Right cardiac atrium (tissue), 5 donors: Measurements from ENCODE around the gene CHRNE. TPM values are rescaled to one million over a fixed set of nuclear protein-coding genes. Genes with fewer than 3 reads are reported as not detected.
"Not testable (repeated sequence)": the region's sequence is repeated elsewhere in the genome, so short reads cannot be mapped to it uniquely, and the experiment has no call there.

Source experiments
- ATAC-seq, 2 donors: fragments of 200-7000 bp; cut with Tn5 transposase; one replicate each; pipeline versions ENCODE4 v1.8.0 to v1.9.1; 2020; ENCODE audit warnings: moderate library complexity in 2 of 2, mild to moderate bottlenecking in 1 of 2
- DNase-seq, 3 donors: peaks; one replicate each; pipeline ENCODE4 v3.0.0-alpha.2; 2020
- H3K27ac ChIP-seq: one replicate; pipeline ENCODE4 v1.5.1; 2013; ENCODE audit warnings: mild to moderate bottlenecking, low read length, control low read depth, moderate library complexity
- H3K27me3 ChIP-seq: one replicate; pipeline ENCODE4 v1.6.1; 2013; ENCODE audit not compliant: control insufficient read depth, insufficient read depth
- H3K4me1 ChIP-seq: one replicate; pipeline ENCODE4 v1.6.1; 2013; ENCODE audit warnings: low read length; ENCODE audit not compliant: control insufficient read depth, insufficient read depth
- H3K4me3 ChIP-seq: one replicate; pipeline ENCODE4 v1.5.1; 2013; ENCODE audit warnings: low read length, control low read depth
- H3K9me3 ChIP-seq: one replicate; pipeline ENCODE4 v1.6.1; 2013; ENCODE audit warnings: low read length; ENCODE audit not compliant: control insufficient read depth
- WGBS: extraction: QIAGEN DNeasy Blood & Tissue Kit; methylation state at CpG from one replicate; pipeline ENCODE4 v1.1.7; 2013; 5-methylcytosine and 5-hydroxymethylcytosine counted together
- intact Hi-C, 4 donors: fragments of 100-400 bp; cut with DNase I; formaldehyde crosslinking; loops; one replicate each; pipeline versions ENCODE4 v1.11.0 to v1.14.0; 2022 to 2023
- polyA plus RNA-seq: library from polyadenylated mRNA; stranded (reverse); fragments of 200-250 nt; gene quantifications from one replicate; pipeline ENCODE4 v1.2.3, GENCODE V29; 2013
- total RNA-seq, 4 donors: library from RNA; stranded (reverse); fragmentation: NEBNext Ultra II Directional; extraction: Animal tissue kit (Norgen Biotek cat#: 25700); gene quantifications; one replicate each; pipeline ENCODE4 v1.2.1, GENCODE V29; 2021
- donor health status: healthy with polysubstance abuse.
- donor health status: DM: no; HTN: yes; CAD: no.
- donor health status: DM: no; HTN: no; CAD: no.
- donor health status: DM: no; HTN: yes; CAD: no; lungs with severe emphysema.
- donor health status: DM: yes; HTN: yes; CAD: no.

The CHRNE gene
- total and polyA plus RNA-seq, 5 donors: 57.6 to 106 (median 66.7) TPM

- Histone ChIP-seq H3K27ac (no peak overlapping the region), H3K4me3 (no peak overlapping the region), H3K9me3 (no peaks in the 10 kb centered on the region), H3K27me3 (no peaks in the 10 kb centered on the region), H3K4me1 (no peaks in the 10 kb centered on the region)
- ATAC-seq (no peak), DNase-seq (no peak)
- intact Hi-C loops: loop anchor here in 2 of 4 donors (10.0 kb wide), 2 partner anchors 50 to 90 kb away; partner anchors contain the start of genes MINK1 (in 1 of the 2) and PSMB6 (in 1 of the 2)
- WGBS: 97% methylated on average over 4 of the region's 4 CpGs
These were observed 18.4 kb downstream of the CHRNE start for GRCh38 chr17:4884489-4884888.

GRCh38 chr17:4881761-4882555 is 20.9 kb downstream of the CHRNE start:
- Histone ChIP-seq H3K27me3 (no peaks in the 10 kb centered on the region), H3K4me3 (no peak overlapping the region), H3K27ac (no peak overlapping the region), H3K9me3 (no peaks in the 10 kb centered on the region), H3K4me1 (no peaks in the 10 kb centered on the region)
- 30% methylated on average over 9 of the region's 9 CpGs for WGBS
- peak; percentile 65 to 81 (median 74) for DNase-seq
- peak; percentile 60 to 72 for ATAC-seq
- intact Hi-C loops: loop anchor here in 2 of 4 donors (10.0 kb wide), 2 partner anchors 47 to 87 kb away; partner anchors contain the start of genes MINK1 (in 1 of the 2) and PSMB6 (in 1 of the 2)

GRCh38 chr17:4880857-4881256 is 22.0 kb downstream of the CHRNE start:
- 81% methylated on average over 15 of the region's 15 CpGs for WGBS
- H3K27ac ChIP-seq: no peak overlapping the region
- ATAC-seq: no peak

GRCh38 chr17:4879601-4880000 is 23.3 kb downstream of the CHRNE start:
- Histone ChIP-seq H3K27me3 (no peaks in the 10 kb centered on the region), H3K9me3 (no peaks in the 10 kb centered on the region), H3K27ac (no peak overlapping the region), H3K4me1 (no peaks in the 10 kb centered on the region), H3K4me3 (no peak overlapping the region)
- intact Hi-C loops: no loop called here
- WGBS: 56% methylated on average over 4 of the region's 4 CpGs
- DNase-seq (no peak), ATAC-seq (no peak)

More at GRCh38 chr17:4880857-4881256, 22.0 kb downstream of the CHRNE start:
- Histone ChIP-seq H3K9me3 (no peaks in the 10 kb centered on the region), H3K4me1 (no peaks in the 10 kb centered on the region), H3K4me3 (no peak overlapping the region), H3K27me3 (no peaks in the 10 kb centered on the region)
- intact Hi-C loops: loop anchor here in 2 of 4 donors (10.0 kb wide), 2 partner anchors 46 to 86 kb away; partner anchors contain the start of genes MINK1 (in 1 of the 2) and PSMB6 (in 1 of the 2)
- DNase-seq: no peak

- DNase-seq (no peak), ATAC-seq (no peak)
- WGBS: 54% methylated on average over 5 of the region's 5 CpGs
- Histone ChIP-seq H3K27me3 (no peaks in the 10 kb centered on the region), H3K9me3 (no peaks in the 10 kb centered on the region), H3K4me3 (no peak overlapping the region), H3K27ac (no peak overlapping the region), H3K4me1 (no peaks in the 10 kb centered on the region)
- intact Hi-C loops: no loop called here
These were observed 25.8 kb downstream of the CHRNE start for GRCh38 chr17:4877089-4877488.

GRCh38 chr17:4872786-4873185 is 30.1 kb downstream of the CHRNE start:
- no peaks in the 10 kb centered on the region for H3K9me3 ChIP-seq
- DNase-seq: no peak
- 42% methylated on average over 8 of the region's 8 CpGs for WGBS
- H3K27me3 ChIP-seq: no peaks in the 10 kb centered on the region
- no peak overlapping the region for H3K27ac ChIP-seq
- intact Hi-C loops: no loop called here
- no peaks in the 10 kb centered on the region for H3K4me1 ChIP-seq
- no peak overlapping the region for H3K4me3 ChIP-seq
- ATAC-seq: peak; percentile 55 to 65

- WGBS: 75% methylated on average over 2 of the region's 2 CpGs
- no peak overlapping the region for H3K4me3 ChIP-seq
- no peaks in the 10 kb centered on the region for H3K4me1 ChIP-seq
- H3K27ac ChIP-seq: no peak overlapping the region
- DNase-seq: no peak
- intact Hi-C loops: no loop called here
- H3K27me3 ChIP-seq: no peaks in the 10 kb centered on the region
- H3K9me3 ChIP-seq: no peaks in the 10 kb centered on the region
- no peak for ATAC-seq
These were observed 32.0 kb downstream of the CHRNE start for GRCh38 chr17:4870855-4871254.

GRCh38 chr17:4869058-4869998 is 33.6 kb downstream of the CHRNE start:
- H3K9me3 ChIP-seq, intact Hi-C loops: not testable (repeated sequence)

GRCh38 chr17:4867535-4867934 is 35.4 kb downstream of the CHRNE start:
- intact Hi-C loops, H3K27me3 ChIP-seq, H3K9me3 ChIP-seq, H3K27ac ChIP-seq, DNase-seq, H3K4me3 ChIP-seq, H3K4me1 ChIP-seq, ATAC-seq: not testable (repeated sequence)
- 83% methylated on average over 5 of the region's 5 CpGs for WGBS

More at GRCh38 chr17:4869058-4869998, 33.6 kb downstream of the CHRNE start:
- not testable (repeated sequence) for H3K4me3 ChIP-seq, H3K27ac ChIP-seq, DNase-seq, H3K27me3 ChIP-seq, ATAC-seq, H3K4me1 ChIP-seq
- WGBS: 95% methylated on average over 22 of the region's 22 CpGs

GRCh38 chr17:4863321-4863720 is 39.6 kb downstream of the CHRNE start:
- H3K27me3 ChIP-seq: no peaks in the 10 kb centered on the region
- no peak for ATAC-seq
- H3K9me3 ChIP-seq: no peaks in the 10 kb centered on the region
- H3K4me1 ChIP-seq: peaks cover 14% of the 10 kb centered on the region
- H3K27ac ChIP-seq: no peak overlapping the region
- DNase-seq: no peak
- intact Hi-C loops: no loop called here
- H3K4me3 ChIP-seq: no peak overlapping the region
- WGBS: 79% methylated on average over 1 of the region's 1 CpG

- Histone ChIP-seq H3K27ac (no peak overlapping the region), H3K27me3 (no peaks in the 10 kb centered on the region), H3K4me3 (no peak overlapping the region), H3K4me1 (peaks cover 15% of the 10 kb centered on the region), H3K9me3 (no peaks in the 10 kb centered on the region)
- intact Hi-C loops: no loop called here
- ATAC-seq: no peak
- WGBS: 96% methylated on average over 4 of the region's 4 CpGs
- DNase-seq: no peak
These were observed 40.2 kb downstream of the CHRNE start for GRCh38 chr17:4862720-4863119.
